ENCODE results near the gene CD274. TPM values are rescaled to one million over a fixed set of nuclear protein-coding genes. Genes with fewer than 3 reads are reported as not detected.

Gene CD274
- total RNA-seq, 1 experiment from 2014 or later = 2.5 TPM

- ATAC-seq = no peak
- no peaks in the 10 kb centered on the region for H4K20me1 ChIP-seq (ENCODE audit: insufficient read depth)
- H2AFZ ChIP-seq (ENCODE audit: low read depth, low read length, poor library complexity, severe bottlenecking) = no peak overlapping the region
- no peak for DNase-seq (ENCODE audit: low read depth, low spot score)
- no peaks in the 10 kb centered on the region for H3K9me3 ChIP-seq (ENCODE audit: control insufficient read depth in 1 of 2, insufficient read depth in 1 of 2, low read depth in 1 of 2, low read length in 2 of 2)
- TF ChIP-seq SIN3A (IDR thresholded peaks at IDR 0.05; ENCODE audit: low read depth) (no peak), JUND (IDR thresholded peaks at IDR 0.05) (no peak), ATF3 (IDR thresholded peaks at IDR 0.05) (no peak), SRF (IDR thresholded peaks at IDR 0.05; ENCODE audit: low read depth) (no peak), EZH2phosphoT487 (IDR thresholded peaks at IDR 0.05; ENCODE audit: borderline replicate concordance) (no peak), REST (IDR thresholded peaks at IDR 0.05; ENCODE audit: low read depth) (no peak), ELF1 (IDR thresholded peaks at IDR 0.05; ENCODE audit: borderline replicate concordance, low read depth) (no peak), RAD21 (IDR thresholded peaks at IDR 0.05; ENCODE audit: low read depth) (no peak), TCF7L2 (IDR thresholded peaks at IDR 0.05; ENCODE audit: borderline replicate concordance, extremely low read depth, insufficient read depth, insufficient read length) (no peak), POLR2AphosphoS5 (IDR thresholded peaks at IDR 0.05; ENCODE audit: low read depth, low read length) (no peak), YY1 (IDR thresholded peaks at IDR 0.05; ENCODE audit: extremely low read depth, insufficient replicate concordance, low read depth, low read length) (no peak), CBX3 (IDR thresholded peaks at IDR 0.05; ENCODE audit: low read depth) (no peak), ZFX (IDR thresholded peaks at IDR 0.05) (no peak), FOSL1 (IDR thresholded peaks at IDR 0.05; ENCODE audit: low read depth) (no peak), SP1 (IDR thresholded peaks at IDR 0.05; ENCODE audit: low read depth) (no peak), EZH2 (IDR thresholded peaks at IDR 0.05) (no peak), POLR2A (IDR thresholded peaks at IDR 0.05; ENCODE audit: borderline replicate concordance, extremely low read depth, insufficient read depth, insufficient read length) (no peak), CTCF (IDR thresholded peaks at IDR 0.05 in 2 of 3, conservative IDR thresholded peaks at IDR 0.05 in 1 of 3; ENCODE audit: borderline replicate concordance in 1 of 3, insufficient read depth in 1 of 3, low read depth in 2 of 3, low read length in 2 of 3) (no peak), MAX (IDR thresholded peaks at IDR 0.05) (no peak), ZBTB33 (IDR thresholded peaks at IDR 0.05; ENCODE audit: extremely low read depth, insufficient replicate concordance, low read length) (no peak)
- H3K27ac ChIP-seq (ENCODE audit: low read depth, low read length) = no peak overlapping the region
- no peak overlapping the region for H3K4me2 ChIP-seq (ENCODE audit: low read length)
- H3K4me1 ChIP-seq (ENCODE audit: control insufficient read depth in 1 of 2, insufficient read depth in 2 of 2, low read length in 2 of 2) = no peaks in the 10 kb centered on the region
- BruUV-seq (replicated peaks) = no TSS peak
- H3K9me2 ChIP-seq (ENCODE audit: insufficient read depth) = no peaks in the 10 kb centered on the region
- no peaks in the 10 kb centered on the region for H3K27me3 ChIP-seq (ENCODE audit: insufficient read depth, low read length)
- intact Hi-C loops (cut with micrococcal nuclease) = loop anchor here (5.0 to 10.0 kb wide), 2 partner anchors 668 to 1045 kb away; no protein-coding TSS in a partner anchor
- H3K4me3 ChIP-seq (replicated peaks in 1 of 2; ENCODE audit: low read depth in 1 of 2, low read length in 2 of 2) = no peak overlapping the region
- POLR2A ChIA-PET = no interaction called here
- CTCF ChIA-PET = no interaction called here
- RAD21 ChIA-PET (ENCODE audit: low non-redundant PET in 1 of 2, low total read pairs in 2 of 2, uncharacterized antibody in 2 of 2, unreplicated experiment in 2 of 2) = interaction anchor here in 1 of 2 experiments (0.6 kb wide), 1 partner anchor 12 kb away, joined by 3 read pairs; no protein-coding TSS in a partner anchor
- no peaks in the 10 kb centered on the region for H3K79me2 ChIP-seq (ENCODE audit: insufficient read depth, low read length)
- no peak overlapping the region for H3K9ac ChIP-seq (ENCODE audit: low read length)
- no peaks in the 10 kb centered on the region for H3K36me3 ChIP-seq (ENCODE audit: control insufficient read depth in 1 of 2, insufficient read depth in 2 of 2, low read length in 2 of 2)
Observed at GRCh38 chr9:5429873-5430564, 20.3 kb upstream of the CD274 start.
